ENCODE measurements around the gene UBE2J2. TPM values are rescaled to one million over a fixed set of nuclear protein-coding genes. Genes with fewer than 3 reads are reported as not detected.
A peak's percentile ranks its signal among the peaks of the same experiment; 100 is the strongest.

The UBE2J2 gene
- total RNA-seq, 4 donors from 2014 or later: 31.3 to 42.3 (median 38.3) TPM

- Histone ChIP-seq H3K4me1 (peaks cover 0 to 4% of the 10 kb centered on the region in 2 donors), H3K27me3 (no peaks in the 10 kb centered on the region), H3K9me3 (no peaks in the 10 kb centered on the region), H3K4me3 (no peak overlapping the region), H3K36me3 (peaks cover 0 to 51% of the 10 kb centered on the region in 2 donors), H3K27ac (peak overlapping the region in 3 of 4 donors; percentile 28 to 62 (median 50))
- DNase-seq (no peak), ATAC-seq (no peak)
- intact Hi-C loops (cut with DNase I; ENCODE audit: low total_unique reads): no loop called here
- TF ChIP-seq, protein P1, sequence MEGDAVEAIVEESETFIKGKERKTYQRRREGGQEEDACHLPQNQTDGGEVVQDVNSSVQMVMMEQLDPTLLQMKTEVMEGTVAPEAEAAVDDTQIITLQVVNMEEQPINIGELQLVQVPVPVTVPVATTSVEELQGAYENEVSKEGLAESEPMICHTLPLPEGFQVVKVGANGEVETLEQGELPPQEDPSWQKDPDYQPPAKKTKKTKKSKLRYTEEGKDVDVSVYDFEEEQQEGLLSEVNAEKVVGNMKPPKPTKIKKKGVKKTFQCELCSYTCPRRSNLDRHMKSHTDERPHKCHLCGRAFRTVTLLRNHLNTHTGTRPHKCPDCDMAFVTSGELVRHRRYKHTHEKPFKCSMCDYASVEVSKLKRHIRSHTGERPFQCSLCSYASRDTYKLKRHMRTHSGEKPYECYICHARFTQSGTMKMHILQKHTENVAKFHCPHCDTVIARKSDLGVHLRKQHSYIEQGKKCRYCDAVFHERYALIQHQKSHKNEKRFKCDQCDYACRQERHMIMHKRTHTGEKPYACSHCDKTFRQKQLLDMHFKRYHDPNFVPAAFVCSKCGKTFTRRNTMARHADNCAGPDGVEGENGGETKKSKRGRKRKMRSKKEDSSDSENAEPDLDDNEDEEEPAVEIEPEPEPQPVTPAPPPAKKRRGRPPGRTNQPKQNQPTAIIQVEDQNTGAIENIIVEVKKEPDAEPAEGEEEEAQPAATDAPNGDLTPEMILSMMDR (IDR thresholded peaks at IDR 0.05 in 4 of 5, conservative IDR thresholded peaks at IDR 0.05 in 1 of 5): no peak
- in situ Hi-C loops (cut with MboI; ENCODE audit: low sequenced_read_pairs in 4 of 4): no loop called here
Measured at GRCh38 chr1:1216770-1217620, 56.7 kb downstream of the UBE2J2 start.

DNA sequence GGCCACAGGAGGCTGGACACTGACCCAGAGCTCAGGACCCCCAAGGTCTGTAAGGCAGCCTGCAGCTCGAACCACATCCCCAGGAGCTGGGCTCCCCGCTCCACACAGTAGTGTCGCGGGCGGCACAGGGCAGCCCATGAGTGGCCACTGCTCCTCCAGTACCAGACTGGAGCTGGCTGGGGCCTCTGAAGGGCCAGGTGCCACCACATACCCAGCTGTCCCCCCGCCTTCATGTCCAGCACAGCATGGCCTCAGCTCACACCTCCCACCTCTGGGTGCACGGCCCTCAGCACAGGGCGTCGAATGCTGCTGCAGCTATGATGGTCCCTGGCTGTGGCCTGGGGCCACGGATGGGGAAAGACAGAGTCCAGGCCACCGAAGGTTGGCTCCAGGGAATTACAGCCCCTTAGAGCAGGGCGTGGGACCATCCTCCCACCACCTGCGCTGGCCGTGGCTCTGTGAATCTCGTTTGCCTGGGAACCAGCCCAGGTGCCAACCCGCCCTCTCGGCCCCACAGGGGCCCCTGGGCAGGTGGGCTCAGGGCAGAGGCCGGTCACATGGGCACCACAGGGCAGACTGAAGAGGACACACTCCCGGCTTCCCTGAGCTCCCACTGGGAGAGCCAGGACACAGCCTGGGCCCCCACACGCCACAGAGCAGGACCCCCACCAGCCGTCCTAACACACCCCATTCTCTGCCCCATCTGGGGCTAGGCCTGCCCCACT lies 57.6 kb downstream of the UBE2J2 start:
- Histone ChIP-seq H3K9me3 (no peaks in the 10 kb centered on the region), H3K27ac (peak overlapping the region in 3 of 4 donors; percentile 28 to 62 (median 50)), H3K36me3 (peaks cover 0 to 43% of the 10 kb centered on the region in 2 donors), H3K27me3 (no peaks in the 10 kb centered on the region), H3K4me3 (no peak overlapping the region), H3K4me1 (peaks cover 0 to 4% of the 10 kb centered on the region in 2 donors)
- in situ Hi-C loops (cut with MboI; ENCODE audit: low sequenced_read_pairs in 4 of 4) (no loop called here), intact Hi-C loops (cut with DNase I; ENCODE audit: low total_unique reads) (no loop called here)
- TF ChIP-seq POLR2A (IDR thresholded peaks at IDR 0.05): no peak
- TF ChIP-seq, protein P1 (IDR thresholded peaks at IDR 0.05 in 4 of 5, conservative IDR thresholded peaks at IDR 0.05 in 1 of 5): no peak
- ATAC-seq (no peak), DNase-seq (no peak)

GRCh38 chr1:1215080-1215676 lies 58.5 kb downstream of the UBE2J2 start:
- Histone ChIP-seq H3K4me3 (no peak overlapping the region), H3K36me3 (peaks cover 0 to 34% of the 10 kb centered on the region in 2 donors), H3K9me3 (no peaks in the 10 kb centered on the region), H3K27ac (peak overlapping the region in 1 of 4 donors; percentile 62), H3K4me1 (peaks cover 0 to 4% of the 10 kb centered on the region in 2 donors), H3K27me3 (no peaks in the 10 kb centered on the region)
- DNase-seq (no peak), ATAC-seq (no peak)
- intact Hi-C loops (cut with DNase I; ENCODE audit: low total_unique reads): no loop called here
- no peak for TF ChIP-seq POLR2A (IDR thresholded peaks at IDR 0.05)
- TF ChIP-seq, protein P1 (IDR thresholded peaks at IDR 0.05 in 4 of 5, conservative IDR thresholded peaks at IDR 0.05 in 1 of 5): no peak
- in situ Hi-C loops (cut with MboI; ENCODE audit: low sequenced_read_pairs in 4 of 4): no loop called here

DNA sequence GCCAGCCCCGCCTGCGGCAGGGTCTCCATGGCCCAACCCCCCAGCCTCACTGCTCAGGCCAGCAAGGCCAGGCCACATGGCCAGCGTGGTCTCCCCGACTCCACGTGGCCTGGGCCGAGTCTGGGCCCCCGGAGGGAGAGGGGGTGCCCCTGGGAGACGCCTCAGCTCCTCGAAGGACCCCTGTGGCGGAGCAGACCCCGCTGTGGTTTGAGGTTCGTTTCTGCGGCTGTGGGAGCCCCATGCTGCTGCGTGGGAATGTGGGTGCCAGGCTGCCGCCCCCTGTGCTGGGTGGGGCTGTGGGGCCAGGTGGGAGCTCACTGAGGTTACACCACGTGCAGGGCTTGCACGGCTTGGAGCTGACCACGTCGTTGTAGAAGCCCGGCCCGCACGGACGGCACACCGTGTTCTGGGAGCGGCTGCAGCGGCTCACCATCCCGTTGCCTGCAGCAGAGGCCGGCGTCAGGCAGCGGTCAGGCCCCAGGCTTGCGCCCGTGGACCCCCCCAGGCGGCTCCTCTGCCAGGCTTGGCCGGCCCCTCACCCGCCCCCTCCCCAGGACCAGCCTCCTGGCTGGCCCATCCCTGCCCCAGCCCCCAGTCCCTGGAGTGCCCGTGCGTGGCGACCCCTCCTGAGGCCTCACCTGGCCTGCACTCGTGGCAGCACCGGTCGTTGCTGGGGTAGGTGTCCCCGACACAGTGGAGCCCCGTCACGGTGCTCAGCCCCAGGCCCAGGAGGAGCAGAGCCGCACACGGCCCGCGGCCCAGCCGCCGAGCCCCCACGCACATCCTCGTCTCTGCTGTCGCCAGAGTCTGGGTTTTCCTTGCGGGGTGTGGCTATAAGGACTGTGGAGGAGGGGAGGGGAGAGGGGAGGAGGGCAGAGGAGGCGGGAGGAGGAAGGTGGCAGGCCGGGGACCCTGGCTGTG lies 60.0 kb downstream of the UBE2J2 start, which contains the start of gene TNFRSF4:
Gene TNFRSF4 (minus strand): TSS at position 809 of the 921 bp plus-strand sequence. CDS start 26 bp downstream, at position 783.
- H3K36me3 ChIP-seq: peaks cover 0 to 27% of the 10 kb centered on the region in 2 donors
- H3K9me3 ChIP-seq: no peaks in the 10 kb centered on the region
- no peak for TF ChIP-seq POLR2A (IDR thresholded peaks at IDR 0.05)
- TF ChIP-seq, protein P1 (IDR thresholded peaks at IDR 0.05 in 4 of 5, conservative IDR thresholded peaks at IDR 0.05 in 1 of 5): no peak
- H3K4me3 ChIP-seq: peak within 1 kb of the TSS in 3 of 4 donors; percentile 7 to 49 (median 31)
- H3K27ac ChIP-seq: peak within 1 kb of the TSS in 3 of 4 donors; percentile 20 to 68 (median 52)
- in situ Hi-C loops (cut with MboI; ENCODE audit: low sequenced_read_pairs in 4 of 4) (no loop called here), intact Hi-C loops (cut with DNase I; ENCODE audit: low total_unique reads) (no loop called here)
- ATAC-seq (peak in 1 of 2 donors; percentile 36), DNase-seq (no peak)
- H3K27me3 ChIP-seq: peaks cover 0 to 6% (median 3%) of the 10 kb centered on the region in 3 donors
- H3K4me1 ChIP-seq: peaks cover 0 to 4% of the 10 kb centered on the region in 2 donors

All from gastrocnemius medialis (tissue), 4 donors.